Smooth muscle cell (in vitro differentiated cells): ENCODE data around the gene S1PR2. TPM values are rescaled to one million over a fixed set of nuclear protein-coding genes. Genes with fewer than 3 reads are reported as not detected.

Experiments used
- DNase-seq: peaks from one replicate; lab custom pipeline; 2025; ENCODE audit not compliant: unreplicated experiment; lab: John Stamatoyannopoulos, UW
- H2AFZ ChIP-seq: fragments of 200-600 bp; sonication (generic); 2 replicates; pipeline ENCODE4 v1.6.0; 2016; ENCODE audit warnings: antibody characterized with exemption, low read depth, mild to moderate bottlenecking
- H3F3A ChIP-seq: fragments of 200-600 bp; sonication (generic); 2 replicates; pipeline ENCODE4 v1.6.0; 2017; ENCODE audit warnings: antibody characterized with exemption, low read depth
- H3K27ac ChIP-seq: fragments of 200-600 bp; sonication (generic); 2 replicates; pipeline ENCODE4 v1.5.1; 2016; ENCODE audit warnings: low read depth, mild to moderate bottlenecking
- H3K27me3 ChIP-seq: fragments of 200-600 bp; sonication (generic); 2 replicates; pipeline ENCODE4 v1.6.1; 2016; ENCODE audit warnings: low read depth, mild to moderate bottlenecking
- H3K36me3 ChIP-seq: fragments of 200-600 bp; sonication (generic); 2 replicates; pipeline ENCODE4 v1.5.1; 2016; ENCODE audit warnings: low read depth
- H3K4me1 ChIP-seq: fragments of 200-600 bp; sonication (generic); 2 replicates; pipeline ENCODE4 v1.5.1; 2016; ENCODE audit warnings: low read depth
- H3K4me2 ChIP-seq: fragments of 200-600 bp; sonication (generic); 2 replicates; pipeline ENCODE4 v1.6.0; 2016; ENCODE audit warnings: mild to moderate bottlenecking
- H3K4me3 ChIP-seq: fragments of 200-600 bp; sonication (generic); 2 replicates; pipeline ENCODE4 v1.5.1; 2016; ENCODE audit warnings: mild to moderate bottlenecking
- H3K79me2 ChIP-seq: fragments of 200-600 bp; sonication (generic); 2 replicates; pipeline ENCODE4 v1.6.0; 2016; ENCODE audit warnings: low read depth, mild to moderate bottlenecking
- H3K9ac ChIP-seq: fragments of 200-600 bp; sonication (generic); 2 replicates; pipeline ENCODE4 v1.6.0; 2016; ENCODE audit warnings: low read depth
- H3K9me3 ChIP-seq: fragments of 200-600 bp; sonication (generic); replicated peaks from 2 replicates; pipeline ENCODE4 v1.5.1; 2016; ENCODE audit warnings: low read depth
- H4K20me1 ChIP-seq: fragments of 200-600 bp; sonication (generic); 2 replicates; pipeline ENCODE4 v1.6.0; 2016; ENCODE audit warnings: low read depth
- WGBS: methylation state at CpG from one replicate; pipeline ENCODE4 v1.1.7; 2016; ENCODE audit warnings: low lambda C conversion rate; 5-methylcytosine and 5-hydroxymethylcytosine counted together
- polyA plus RNA-seq: library from polyadenylated mRNA; unstranded; fragments of >200 nt; fragmentation: Nextera tagmentation; extraction: Ambion mirVana; gene quantifications from 2 replicates; pipeline ENCODE4 v1.2.1, GENCODE V29; 2016
- total RNA-seq: library from RNA; depleted of rRNA; stranded (reverse); fragments of >200 nt; gene quantifications from 2 replicates; pipeline ENCODE4 v1.2.3, GENCODE V29; 2014
- TF ChIP-seq, protein P1 (sequence below): fragments of 200-600 bp; sonication (generic); IDR thresholded peaks from 2 replicates; pipeline ENCODE4 v1.5.1; 2017; ENCODE audit warnings: borderline replicate concordance, mild to moderate bottlenecking, antibody characterized with exemption; ENCODE audit not compliant: insufficient read depth, poor library complexity, severe bottlenecking

Gene S1PR2
- total and polyA plus RNA-seq, 2 experiments from 2014 or later = 6.5 to 9.8 TPM

DNA sequence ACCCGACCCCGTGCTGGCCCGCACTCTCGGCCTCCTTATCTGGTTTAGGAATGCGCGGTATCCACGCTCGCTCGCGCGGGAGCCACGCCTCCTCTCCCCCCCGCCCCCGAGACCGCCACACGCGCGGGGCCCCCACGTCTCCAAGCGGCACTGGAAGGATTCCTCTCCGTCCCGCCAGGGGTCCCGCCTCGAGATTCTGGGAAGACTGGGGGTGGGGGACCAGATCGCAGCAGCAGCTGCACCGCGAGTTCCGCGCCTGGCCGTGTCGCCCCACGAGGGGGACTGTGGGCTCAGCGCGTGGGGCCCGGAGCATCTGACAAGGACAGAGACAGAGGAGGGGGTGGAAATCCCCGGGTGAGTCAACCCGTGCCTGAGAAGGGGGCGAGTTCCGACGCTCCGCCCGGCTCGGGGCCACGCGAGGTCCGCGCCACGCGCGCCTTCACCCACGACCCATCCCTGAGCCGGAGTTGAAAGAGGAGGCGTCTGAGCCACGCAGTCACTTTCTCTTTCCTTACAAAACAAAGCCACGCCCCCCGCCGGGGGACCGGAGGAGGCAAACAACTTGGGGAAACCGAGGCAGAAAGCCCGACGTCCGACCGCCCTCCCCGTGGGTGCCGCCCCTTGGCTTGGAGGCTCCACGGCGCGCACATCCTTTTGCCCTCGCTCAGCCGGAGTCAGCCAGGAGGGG is 814 bp downstream of the S1PR2 start:
- DNase-seq = peak; percentile 64
- TF ChIP-seq, protein P1, sequence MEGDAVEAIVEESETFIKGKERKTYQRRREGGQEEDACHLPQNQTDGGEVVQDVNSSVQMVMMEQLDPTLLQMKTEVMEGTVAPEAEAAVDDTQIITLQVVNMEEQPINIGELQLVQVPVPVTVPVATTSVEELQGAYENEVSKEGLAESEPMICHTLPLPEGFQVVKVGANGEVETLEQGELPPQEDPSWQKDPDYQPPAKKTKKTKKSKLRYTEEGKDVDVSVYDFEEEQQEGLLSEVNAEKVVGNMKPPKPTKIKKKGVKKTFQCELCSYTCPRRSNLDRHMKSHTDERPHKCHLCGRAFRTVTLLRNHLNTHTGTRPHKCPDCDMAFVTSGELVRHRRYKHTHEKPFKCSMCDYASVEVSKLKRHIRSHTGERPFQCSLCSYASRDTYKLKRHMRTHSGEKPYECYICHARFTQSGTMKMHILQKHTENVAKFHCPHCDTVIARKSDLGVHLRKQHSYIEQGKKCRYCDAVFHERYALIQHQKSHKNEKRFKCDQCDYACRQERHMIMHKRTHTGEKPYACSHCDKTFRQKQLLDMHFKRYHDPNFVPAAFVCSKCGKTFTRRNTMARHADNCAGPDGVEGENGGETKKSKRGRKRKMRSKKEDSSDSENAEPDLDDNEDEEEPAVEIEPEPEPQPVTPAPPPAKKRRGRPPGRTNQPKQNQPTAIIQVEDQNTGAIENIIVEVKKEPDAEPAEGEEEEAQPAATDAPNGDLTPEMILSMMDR = no peak
- WGBS = 2% methylated on average over 63 of the region's 70 CpGs

DNA sequence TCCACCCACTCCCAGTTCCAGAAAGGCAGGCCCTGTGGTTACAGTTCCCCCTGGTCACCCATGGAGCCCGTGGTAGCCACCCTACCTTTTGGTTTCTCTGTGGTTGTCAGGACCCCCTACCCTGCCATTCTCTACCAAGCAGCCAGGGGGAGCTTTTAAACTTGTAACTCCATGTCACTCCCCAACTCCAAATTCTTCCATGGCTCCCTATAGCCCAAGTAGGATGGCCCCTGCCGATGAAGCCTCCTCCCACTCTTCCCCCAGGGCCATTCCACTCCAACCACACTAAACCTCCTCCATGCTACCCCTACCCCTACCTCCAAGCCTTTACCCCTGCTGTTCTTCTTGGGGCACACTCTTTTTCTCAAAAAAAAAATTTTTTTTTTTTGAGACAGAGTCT is 2.2 kb downstream of the S1PR2 start:
- peak overlapping the region; percentile 83 for H3K27ac ChIP-seq
- no peak overlapping the region for H3K9ac ChIP-seq
- DNase-seq = no peak
- TF ChIP-seq, protein P1 = peak; percentile 43
- no peak overlapping the region for H3K4me2 ChIP-seq
- 46% methylated on average over 2 of the region's 2 CpGs for WGBS
- peaks cover 31% of the 10 kb centered on the region for H3K79me2 ChIP-seq
- no peaks in the 10 kb centered on the region for H3K27me3 ChIP-seq
- H3F3A ChIP-seq = peaks cover 7% of the 10 kb centered on the region
- H2AFZ ChIP-seq = no peak overlapping the region
- H4K20me1 ChIP-seq = peaks cover 41% of the 10 kb centered on the region
- no peaks in the 10 kb centered on the region for H3K9me3 ChIP-seq
- no peaks in the 10 kb centered on the region for H3K4me1 ChIP-seq
- no peaks in the 10 kb centered on the region for H3K36me3 ChIP-seq
- no peak overlapping the region for H3K4me3 ChIP-seq

More for the DNA sequence above, 814 bp downstream of the S1PR2 start:
- H3K4me1 ChIP-seq = no peaks in the 10 kb centered on the region
- H3K79me2 ChIP-seq = peaks cover 21% of the 10 kb centered on the region
- H4K20me1 ChIP-seq = peaks cover 40% of the 10 kb centered on the region
- H3K9me3 ChIP-seq = no peaks in the 10 kb centered on the region
- no peaks in the 10 kb centered on the region for H3K27me3 ChIP-seq
- no peaks in the 10 kb centered on the region for H3K36me3 ChIP-seq
- peaks cover 7% of the 10 kb centered on the region for H3F3A ChIP-seq
- peak overlapping the region; percentile 94 for H3K4me2 ChIP-seq
- H3K9ac ChIP-seq = peak overlapping the region; percentile 91
- H3K27ac ChIP-seq = peak overlapping the region; percentile 83
- peak overlapping the region; percentile 91 for H3K4me3 ChIP-seq
- H2AFZ ChIP-seq = peak overlapping the region; percentile 82

DNA sequence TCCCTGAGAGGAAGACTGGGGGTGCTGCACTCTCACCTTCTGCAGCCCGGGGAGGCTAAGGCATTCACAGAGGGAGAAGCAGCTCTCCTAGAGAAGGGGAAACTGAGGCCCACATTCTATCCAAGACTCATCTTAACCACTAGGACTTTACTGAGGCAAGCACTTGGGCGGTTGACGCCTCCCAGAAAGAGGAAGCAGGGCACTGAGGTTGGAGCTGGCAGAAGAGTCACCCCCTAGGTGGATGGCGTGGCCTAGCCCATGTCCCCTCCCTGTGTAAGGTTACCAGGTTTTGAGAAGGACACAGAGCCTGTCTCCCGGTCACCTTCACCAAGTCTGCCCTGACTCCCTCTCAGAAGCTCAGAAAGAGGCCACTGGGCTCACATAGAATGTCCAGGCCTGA is 2.7 kb downstream of the S1PR2 start:
- 93% methylated on average over 5 of the region's 5 CpGs for WGBS
- H3K4me3 ChIP-seq = no peak overlapping the region

More for the DNA sequence above, 2.7 kb downstream of the S1PR2 start:
- Histone ChIP-seq H4K20me1 (peaks cover 41% of the 10 kb centered on the region), H3K4me1 (no peaks in the 10 kb centered on the region), H3F3A (peaks cover 7% of the 10 kb centered on the region), H3K9ac (no peak overlapping the region), H3K36me3 (no peaks in the 10 kb centered on the region), H3K79me2 (peaks cover 31% of the 10 kb centered on the region), H2AFZ (no peak overlapping the region), H3K27ac (no peak overlapping the region), H3K9me3 (no peaks in the 10 kb centered on the region), H3K4me2 (no peak overlapping the region), H3K27me3 (no peaks in the 10 kb centered on the region)
- DNase-seq = no peak
- TF ChIP-seq, protein P1 = no peak
